ENCODE data around the gene SEL1L2. TPM values are rescaled to one million over a fixed set of nuclear protein-coding genes. Genes with fewer than 3 reads are reported as not detected.

Gene SEL1L2
- total and polyA plus RNA-seq, 2 donors = 0.38 to 1.9 TPM

GRCh38 chr20:13841206-13841605 lies 149.2 kb downstream of the SEL1L2 start:
- H3K36me3 ChIP-seq (ENCODE audit: insufficient read depth) = no peaks in the 10 kb centered on the region
- no peak overlapping the region for H3K4me3 ChIP-seq (ENCODE audit: low read depth, low read length)
- no peak overlapping the region for H3K27ac ChIP-seq (ENCODE audit: low read depth)
- WGBS = 86% methylated on average over 3 of the region's 3 CpGs
- no peaks in the 10 kb centered on the region for H3K4me1 ChIP-seq (ENCODE audit: insufficient read depth)
- no peak for DNase-seq (ENCODE audit: extremely low spot score)

- no peak for DNase-seq (ENCODE audit: extremely low spot score)
- no peak overlapping the region for H3K4me3 ChIP-seq (ENCODE audit: low read depth, low read length)
- 79% methylated on average over 4 of the region's 4 CpGs for WGBS
Observed at GRCh38 chr20:13840093-13840465, 150.3 kb downstream of the SEL1L2 start.

GRCh38 chr20:13839421-13840092 lies 150.9 kb downstream of the SEL1L2 start:
- no peaks in the 10 kb centered on the region for H3K4me1 ChIP-seq (ENCODE audit: insufficient read depth)
- WGBS = 42% methylated on average over 4 of the region's 4 CpGs
- no peak overlapping the region for H3K27ac ChIP-seq (ENCODE audit: low read depth)
- no peaks in the 10 kb centered on the region for H3K36me3 ChIP-seq (ENCODE audit: insufficient read depth)
- no peak overlapping the region for H3K4me3 ChIP-seq (ENCODE audit: low read depth, low read length)
- DNase-seq (ENCODE audit: extremely low spot score) = no peak

More at GRCh38 chr20:13840093-13840465, 150.3 kb downstream of the SEL1L2 start:
- H3K4me1 ChIP-seq (ENCODE audit: insufficient read depth) = no peaks in the 10 kb centered on the region
- H3K36me3 ChIP-seq (ENCODE audit: insufficient read depth) = no peaks in the 10 kb centered on the region
- no peak overlapping the region for H3K27ac ChIP-seq (ENCODE audit: low read depth)

GRCh38 chr20:13838664-13839063 lies 151.8 kb downstream of the SEL1L2 start:
- no peak overlapping the region for H3K27ac ChIP-seq (ENCODE audit: low read depth)
- WGBS = 44% methylated on average over 7 of the region's 7 CpGs
- H3K4me1 ChIP-seq (ENCODE audit: insufficient read depth) = no peaks in the 10 kb centered on the region
- H3K4me3 ChIP-seq (ENCODE audit: low read depth, low read length) = no peak overlapping the region
- DNase-seq (ENCODE audit: extremely low spot score) = no peak
- no peaks in the 10 kb centered on the region for H3K36me3 ChIP-seq (ENCODE audit: insufficient read depth)

GRCh38 chr20:13831476-13831875 lies 158.9 kb downstream of the SEL1L2 start:
- Histone ChIP-seq H3K27ac (ENCODE audit: low read depth) (no peak overlapping the region), H3K4me3 (ENCODE audit: low read depth, low read length) (no peak overlapping the region), H3K4me1 (ENCODE audit: insufficient read depth) (no peaks in the 10 kb centered on the region), H3K36me3 (ENCODE audit: insufficient read depth) (no peaks in the 10 kb centered on the region)
- no peak for DNase-seq (ENCODE audit: extremely low spot score)
- 87% methylated on average over 3 of the region's 3 CpGs for WGBS

GRCh38 chr20:13825465-13825864 lies 164.9 kb downstream of the SEL1L2 start:
- 94% methylated on average over 4 of the region's 5 CpGs for whole genome bisulfite sequencing
- DNase-seq (ENCODE audit: extremely low spot score) = no peak
- no peaks in the 10 kb centered on the region for H3K36me3 ChIP-seq (ENCODE audit: insufficient read depth)
- no peak overlapping the region for H3K27ac ChIP-seq (ENCODE audit: low read depth)
- no peak overlapping the region for H3K4me3 ChIP-seq (ENCODE audit: low read depth, low read length)
- H3K4me1 ChIP-seq (ENCODE audit: insufficient read depth) = no peaks in the 10 kb centered on the region

- Histone ChIP-seq H3K4me3 (ENCODE audit: low read depth, low read length) (no peak overlapping the region), H3K27ac (ENCODE audit: low read depth) (no peak overlapping the region), H3K4me1 (ENCODE audit: insufficient read depth) (no peaks in the 10 kb centered on the region), H3K36me3 (ENCODE audit: insufficient read depth) (no peaks in the 10 kb centered on the region)
- no peak for DNase-seq (ENCODE audit: extremely low spot score)
- 98% methylated on average over 3 of the region's 3 CpGs for WGBS
Observed at GRCh38 chr20:13824459-13824858, 166.0 kb downstream of the SEL1L2 start.

GRCh38 chr20:13822459-13822858 lies 168.0 kb downstream of the SEL1L2 start:
- Histone ChIP-seq H3K27ac (ENCODE audit: low read depth) (no peak overlapping the region), H3K4me3 (ENCODE audit: low read depth, low read length) (no peak overlapping the region), H3K36me3 (ENCODE audit: insufficient read depth) (peaks cover 4% of the 10 kb centered on the region), H3K4me1 (ENCODE audit: insufficient read depth) (no peaks in the 10 kb centered on the region)
- no peak for DNase-seq (ENCODE audit: extremely low spot score)
- whole genome bisulfite sequencing = 88% methylated on average over 2 of the region's 2 CpGs

GRCh38 chr20:13821876-13822275 lies 168.5 kb downstream of the SEL1L2 start:
- Histone ChIP-seq H3K27ac (ENCODE audit: low read depth) (no peak overlapping the region), H3K4me3 (ENCODE audit: low read depth, low read length) (no peak overlapping the region), H3K36me3 (ENCODE audit: insufficient read depth) (peaks cover 5% of the 10 kb centered on the region), H3K4me1 (ENCODE audit: insufficient read depth) (no peaks in the 10 kb centered on the region)
- 91% methylated on average over 7 of the region's 7 CpGs for WGBS
- DNase-seq (ENCODE audit: extremely low spot score) = no peak

- no peaks in the 10 kb centered on the region for H3K4me1 ChIP-seq (ENCODE audit: insufficient read depth)
- H3K4me3 ChIP-seq (ENCODE audit: low read depth, low read length) = no peak overlapping the region
- H3K27ac ChIP-seq (ENCODE audit: low read depth) = no peak overlapping the region
- H3K36me3 ChIP-seq (ENCODE audit: insufficient read depth) = peaks cover 5% of the 10 kb centered on the region
- peak; percentile 41 for DNase-seq (ENCODE audit: extremely low spot score)
- WGBS = 30% methylated on average over 5 of the region's 5 CpGs
Observed at GRCh38 chr20:13819885-13820645, 170.3 kb downstream of the SEL1L2 start.

GRCh38 chr20:13817342-13817741 lies 173.1 kb downstream of the SEL1L2 start:
- H3K36me3 ChIP-seq (ENCODE audit: insufficient read depth) = peaks cover 7% of the 10 kb centered on the region
- no peak for DNase-seq (ENCODE audit: extremely low spot score)
- no peak overlapping the region for H3K27ac ChIP-seq (ENCODE audit: low read depth)
- no peaks in the 10 kb centered on the region for H3K4me1 ChIP-seq (ENCODE audit: insufficient read depth)
- no peak overlapping the region for H3K4me3 ChIP-seq (ENCODE audit: low read depth, low read length)

GRCh38 chr20:13816757-13817156 lies 173.7 kb downstream of the SEL1L2 start:
- WGBS = 62% methylated on average over 3 of the region's 3 CpGs
- peaks cover 10% of the 10 kb centered on the region for H3K36me3 ChIP-seq (ENCODE audit: insufficient read depth)
- no peaks in the 10 kb centered on the region for H3K4me1 ChIP-seq (ENCODE audit: insufficient read depth)
- DNase-seq (ENCODE audit: extremely low spot score) = no peak
- no peak overlapping the region for H3K27ac ChIP-seq (ENCODE audit: low read depth)
- H3K4me3 ChIP-seq (ENCODE audit: low read depth, low read length) = no peak overlapping the region

GRCh38 chr20:13814672-13815071 lies 175.7 kb downstream of the SEL1L2 start:
- H3K4me1 ChIP-seq (ENCODE audit: insufficient read depth) = no peaks in the 10 kb centered on the region
- peaks cover 10% of the 10 kb centered on the region for H3K36me3 ChIP-seq (ENCODE audit: insufficient read depth)
- DNase-seq (ENCODE audit: extremely low spot score) = no peak
- no peak overlapping the region for H3K4me3 ChIP-seq (ENCODE audit: low read depth, low read length)
- WGBS = 93% methylated on average over 4 of the region's 4 CpGs
- H3K27ac ChIP-seq (ENCODE audit: low read depth) = no peak overlapping the region

GRCh38 chr20:13813910-13814309 lies 176.5 kb downstream of the SEL1L2 start:
- Histone ChIP-seq H3K4me3 (ENCODE audit: low read depth, low read length) (no peak overlapping the region), H3K36me3 (ENCODE audit: insufficient read depth) (peaks cover 10% of the 10 kb centered on the region), H3K27ac (ENCODE audit: low read depth) (no peak overlapping the region), H3K4me1 (ENCODE audit: insufficient read depth) (no peaks in the 10 kb centered on the region)
- 56% methylated on average over 3 of the region's 3 CpGs for WGBS
- no peak for DNase-seq (ENCODE audit: extremely low spot score)
